Fibroblast of skin of scalp (primary cell): Measurements from ENCODE around the gene C17orf50.
A peak's percentile ranks its signal among the peaks of the same experiment; 100 is the strongest.

Experiments used
- DNase-seq: peaks from one replicate; pipeline ENCODE4 v3.0.0-alpha.2; 2013

Gene C17orf50

GRCh38 chr17:35788477-35789368, 28.0 kb downstream of the C17orf50 start:
- DNase-seq, result peak; percentile 90

- no peak for DNase-seq
Observed at GRCh38 chr17:35790841-35791240, 30.2 kb downstream of the C17orf50 start.

GRCh38 chr17:35791681-35792350, 31.1 kb downstream of the C17orf50 start:
- DNase-seq, result no peak

- DNase-seq, result no peak
Observed at GRCh38 chr17:35793257-35793656, 32.6 kb downstream of the C17orf50 start.

- no peak for DNase-seq
Observed at GRCh38 chr17:35795007-35795870, 34.6 kb downstream of the C17orf50 start, which contains the start of gene MMP28. TSS of gene MMP28 (minus strand) at chr17:35795641. CDS start at chr17:35795377, 264 bp downstream.

- DNase-seq, result no peak
Observed at GRCh38 chr17:35795871-35796265, 35.2 kb downstream of the C17orf50 start.

- no peak for DNase-seq
Observed at GRCh38 chr17:35796942-35797341, 36.3 kb downstream of the C17orf50 start.

GRCh38 chr17:35797370-35797769, 36.7 kb downstream of the C17orf50 start:
- no peak for DNase-seq

GRCh38 chr17:35797918-35798317, 37.2 kb downstream of the C17orf50 start:
- DNase-seq, result no peak

- DNase-seq, result peak; percentile 82
Observed at GRCh38 chr17:35799942-35800341, 39.3 kb downstream of the C17orf50 start.

GRCh38 chr17:35801583-35802224, 41.0 kb downstream of the C17orf50 start:
- DNase-seq, result no peak

- DNase-seq, result peak; percentile 91
Observed at GRCh38 chr17:35804658-35805192, 44.0 kb downstream of the C17orf50 start.

- peak; percentile 81 for DNase-seq
Observed at GRCh38 chr17:35807371-35808144, 46.9 kb downstream of the C17orf50 start.

- no peak for DNase-seq
Observed at GRCh38 chr17:35808240-35808961, 47.7 kb downstream of the C17orf50 start.

- DNase-seq, result peak; percentile 100
Observed at GRCh38 chr17:35808962-35809854, 48.5 kb downstream of the C17orf50 start, which contains the start of gene TAF15. TSS of gene TAF15 (plus strand) at chr17:35809484. CDS start at chr17:35809570, 86 bp downstream.

GRCh38 chr17:35809855-35810461, 49.3 kb downstream of the C17orf50 start:
- DNase-seq, result no peak

GRCh38 chr17:35811759-35812158, 51.1 kb downstream of the C17orf50 start:
- no peak for DNase-seq

- no peak for DNase-seq
Observed at GRCh38 chr17:35812456-35812855, 51.8 kb downstream of the C17orf50 start.
